HG02973 (cell line): ENCODE results near the gene DPP4.

Source experiments
- ATAC-seq: cut with Tn5 transposase; IDR thresholded peaks from one replicate; pipeline ENCODE4 v1.9.1; 2021; ENCODE audit warnings: moderate library complexity; ENCODE audit not compliant: unreplicated experiment

Gene DPP4

GRCh38 chr2:162073888-162074631, at the start of gene DPP4:
Gene DPP4 (minus strand): TSS chr2:162074215. CDS start chr2:162073981, 234 bp downstream.
- peak; percentile 90 for ATAC-seq

GRCh38 chr2:162118166-162119031, 44.4 kb upstream of the DPP4 start:
- no peak for ATAC-seq

- ATAC-seq: no peak
These were observed 42.3 kb upstream of the DPP4 start for GRCh38 chr2:162116352-162116751.

- ATAC-seq: no peak
These were observed 41.1 kb upstream of the DPP4 start for GRCh38 chr2:162115076-162115475.

GRCh38 chr2:162114271-162114670, 40.3 kb upstream of the DPP4 start:
- ATAC-seq: no peak

- no peak for ATAC-seq
These were observed 39.8 kb upstream of the DPP4 start for GRCh38 chr2:162113776-162114168.

- ATAC-seq: no peak
These were observed 39.2 kb upstream of the DPP4 start for GRCh38 chr2:162113088-162113775.

GRCh38 chr2:162111958-162112850, 38.2 kb upstream of the DPP4 start:
- ATAC-seq: no peak

- no peak for ATAC-seq
These were observed 33.4 kb upstream of the DPP4 start for GRCh38 chr2:162107361-162107901.

- ATAC-seq: no peak
These were observed 32.7 kb upstream of the DPP4 start for GRCh38 chr2:162106746-162107145.

GRCh38 chr2:162106146-162106551, 32.1 kb upstream of the DPP4 start:
- ATAC-seq: no peak

- no peak for ATAC-seq
These were observed 29.5 kb upstream of the DPP4 start for GRCh38 chr2:162103443-162104009.

- no peak for ATAC-seq
These were observed 26.6 kb upstream of the DPP4 start for GRCh38 chr2:162100579-162100978.

GRCh38 chr2:162099836-162100235, 25.8 kb upstream of the DPP4 start:
- ATAC-seq: no peak

GRCh38 chr2:162092658-162093556, 18.9 kb upstream of the DPP4 start:
- ATAC-seq: no peak

- ATAC-seq: no peak
These were observed 18.0 kb upstream of the DPP4 start for GRCh38 chr2:162092008-162092390.

- no peak for ATAC-seq
These were observed 17.5 kb upstream of the DPP4 start for GRCh38 chr2:162091325-162092007.

- ATAC-seq: no peak
These were observed 16.1 kb upstream of the DPP4 start for GRCh38 chr2:162090109-162090508.
